ENCODE measurements around the gene COL4A2. TPM values are rescaled to one million over a fixed set of nuclear protein-coding genes. Genes with fewer than 3 reads are reported as not detected.

The COL4A2 gene
- total and polyA plus RNA-seq, 5 experiments from 2014 or later: not detected

DNA sequence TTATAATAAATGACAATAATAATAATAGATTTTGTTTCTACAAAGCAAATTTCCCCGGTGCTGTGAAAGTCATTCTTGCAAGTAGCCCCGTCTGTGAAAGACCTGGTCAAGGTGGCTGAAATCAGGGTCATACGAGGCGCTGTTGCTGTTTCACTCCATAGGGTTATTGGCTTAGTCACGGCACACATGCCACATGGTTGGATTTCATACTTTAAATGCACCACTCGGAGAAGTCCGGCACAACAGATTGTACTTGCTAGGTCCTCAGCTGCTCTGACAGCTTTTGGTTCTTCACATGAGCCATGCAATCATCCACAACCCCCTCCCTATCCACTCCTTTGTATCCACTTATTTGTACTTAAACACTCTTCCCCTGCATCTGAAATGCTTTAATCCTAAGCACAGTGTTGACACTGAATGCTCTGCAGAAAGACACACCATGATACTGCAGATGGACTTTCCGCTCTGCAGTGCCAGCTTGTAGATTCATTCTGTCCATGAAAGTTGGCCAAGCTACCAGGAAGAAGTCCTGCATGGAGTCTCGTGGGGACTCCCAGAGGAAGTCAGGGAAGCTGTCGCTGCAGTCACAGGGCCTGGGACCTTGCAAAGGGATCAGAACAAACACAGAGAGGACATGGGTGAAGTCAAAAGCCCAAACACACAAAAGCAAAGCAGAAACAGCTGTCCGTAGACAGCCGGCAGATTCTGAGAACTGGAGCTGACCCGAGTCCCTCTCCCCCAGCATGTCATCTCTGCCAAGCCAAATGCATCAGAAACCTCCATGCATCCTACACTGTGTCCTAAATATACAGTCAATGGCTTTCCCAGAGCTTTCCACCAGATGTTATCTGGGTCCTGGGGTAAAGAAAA is 124.6 kb downstream of the COL4A2 start:
- H3K27me3 Mint-ChIP-seq: peaks cover 15 to 82% (median 40%) of the 10 kb centered on the region in 5 donors
- no peaks in the 10 kb centered on the region for H3K9me3 Mint-ChIP-seq
- H3K27ac Mint-ChIP-seq: no peak overlapping the region
- DNase-seq: no peak
- POLR2A ChIA-PET: no interaction called here
- H3K36me3 Mint-ChIP-seq: no peaks in the 10 kb centered on the region
- no peak for ATAC-seq
- no peaks in the 10 kb centered on the region for H3K4me1 Mint-ChIP-seq
- no peak overlapping the region for H3K4me3 Mint-ChIP-seq

- Mint-ChIP-seq H3K36me3 (no peaks in the 10 kb centered on the region), H3K27ac (no peak overlapping the region), H3K4me1 (no peaks in the 10 kb centered on the region), H3K27me3 (peaks cover 15 to 78% (median 38%) of the 10 kb centered on the region in 5 donors), H3K9me3 (no peaks in the 10 kb centered on the region), H3K4me3 (no peak overlapping the region)
- ATAC-seq: no peak
- DNase-seq: no peak
- POLR2A ChIA-PET: no interaction called here
Observed at GRCh38 chr13:110432522-110432921, 125.4 kb downstream of the COL4A2 start.

DNA sequence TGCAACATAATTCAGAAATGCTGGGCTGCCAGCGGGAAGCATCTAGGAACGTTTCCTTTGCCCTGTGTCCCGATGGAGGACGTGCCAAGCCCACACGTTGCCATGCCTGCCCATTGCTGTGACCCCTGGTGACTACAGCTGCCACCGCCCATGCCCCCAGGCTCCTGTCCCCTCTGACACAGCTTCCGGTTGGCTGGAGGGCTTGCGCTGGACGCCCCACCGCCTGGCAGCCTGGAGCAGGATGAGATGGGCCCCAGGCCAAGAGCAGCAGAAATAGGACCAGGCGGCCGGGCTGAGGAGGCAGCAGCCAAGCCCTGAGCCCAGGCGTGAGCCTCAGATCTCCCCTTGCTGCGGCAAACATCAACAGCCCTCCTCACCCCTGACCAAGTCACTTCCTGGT is 125.9 kb downstream of the COL4A2 start:
- no peak for DNase-seq
- H3K4me1 Mint-ChIP-seq: no peaks in the 10 kb centered on the region
- H3K36me3 Mint-ChIP-seq: peaks cover 0 to 2% (median 0%) of the 10 kb centered on the region in 3 donors
- no peak for ATAC-seq
- H3K27ac Mint-ChIP-seq: no peak overlapping the region
- POLR2A ChIA-PET: no interaction called here
- H3K27me3 Mint-ChIP-seq: peaks cover 14 to 78% (median 40%) of the 10 kb centered on the region in 5 donors
- no peaks in the 10 kb centered on the region for H3K9me3 Mint-ChIP-seq
- H3K4me3 Mint-ChIP-seq: no peak overlapping the region

DNA sequence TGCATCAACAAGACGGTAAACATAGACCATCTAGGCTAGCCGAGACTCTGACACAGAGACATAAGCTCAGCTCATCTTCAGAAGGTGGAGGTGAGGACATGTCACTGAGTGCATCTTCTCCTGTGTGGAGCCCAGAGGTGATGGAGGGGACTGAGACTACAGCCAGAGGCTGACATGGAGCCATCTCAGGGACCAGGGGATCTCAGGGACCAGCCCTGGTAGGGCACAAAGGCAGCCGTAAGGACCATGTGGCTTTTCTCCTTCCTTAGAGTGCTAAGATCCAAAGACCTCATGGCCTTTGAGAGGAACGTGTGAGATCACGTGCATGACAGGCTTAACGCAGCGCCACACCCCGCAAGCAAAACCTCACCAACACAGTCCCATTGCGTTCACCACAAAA is 127.5 kb downstream of the COL4A2 start:
- POLR2A ChIA-PET: no interaction called here
- no peak overlapping the region for H3K27ac Mint-ChIP-seq
- H3K36me3 Mint-ChIP-seq: peaks cover 0 to 2% (median 0%) of the 10 kb centered on the region in 3 donors
- H3K27me3 Mint-ChIP-seq: peaks cover 10 to 75% (median 37%) of the 10 kb centered on the region in 5 donors
- H3K9me3 Mint-ChIP-seq: no peaks in the 10 kb centered on the region
- no peak for ATAC-seq
- DNase-seq: no peak
- no peak overlapping the region for H3K4me3 Mint-ChIP-seq
- no peaks in the 10 kb centered on the region for H3K4me1 Mint-ChIP-seq

DNA sequence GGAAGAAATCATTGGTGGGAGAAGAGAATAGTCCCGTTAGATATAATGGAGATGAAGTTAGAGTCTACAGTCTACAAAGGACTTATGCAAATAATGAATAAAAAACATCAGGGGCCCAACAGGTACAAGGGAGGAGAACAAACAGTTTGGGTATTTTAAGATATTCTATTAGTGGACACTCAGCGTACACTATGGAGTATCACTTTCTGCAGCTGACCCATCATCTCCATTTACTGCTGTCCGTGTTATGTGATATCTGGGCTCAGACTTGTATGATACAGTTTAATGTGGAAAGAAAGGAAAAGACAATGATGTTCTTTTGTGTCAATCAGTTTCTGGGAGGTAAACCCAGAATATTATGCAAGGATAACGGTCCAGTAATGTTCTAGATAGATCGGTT is 128.2 kb downstream of the COL4A2 start:
- Mint-ChIP-seq H3K27ac (no peak overlapping the region), H3K36me3 (peaks cover 0 to 2% (median 0%) of the 10 kb centered on the region in 3 donors), H3K27me3 (peaks cover 13 to 75% (median 39%) of the 10 kb centered on the region in 5 donors), H3K4me1 (no peaks in the 10 kb centered on the region), H3K4me3 (no peak overlapping the region), H3K9me3 (no peaks in the 10 kb centered on the region)
- DNase-seq (no peak), ATAC-seq (no peak)
- POLR2A ChIA-PET: no interaction called here

GRCh38 chr13:110436276-110436675 is 129.2 kb downstream of the COL4A2 start:
- H3K36me3 Mint-ChIP-seq: peaks cover 0 to 2% (median 0%) of the 10 kb centered on the region in 3 donors
- peaks cover 10 to 67% (median 32%) of the 10 kb centered on the region in 5 donors for H3K27me3 Mint-ChIP-seq
- no peak overlapping the region for H3K4me3 Mint-ChIP-seq
- no peak for ATAC-seq
- no peak overlapping the region for H3K27ac Mint-ChIP-seq
- POLR2A ChIA-PET: no interaction called here
- H3K4me1 Mint-ChIP-seq: no peaks in the 10 kb centered on the region
- H3K9me3 Mint-ChIP-seq: no peaks in the 10 kb centered on the region
- no peak for DNase-seq

GRCh38 chr13:110436786-110437370 is 129.8 kb downstream of the COL4A2 start:
- H3K36me3 Mint-ChIP-seq: peaks cover 0 to 2% (median 0%) of the 10 kb centered on the region in 3 donors
- H3K9me3 Mint-ChIP-seq: no peaks in the 10 kb centered on the region
- no peaks in the 10 kb centered on the region for H3K4me1 Mint-ChIP-seq
- H3K27ac Mint-ChIP-seq: no peak overlapping the region
- peaks cover 9 to 61% (median 29%) of the 10 kb centered on the region in 5 donors for H3K27me3 Mint-ChIP-seq
- no peak for DNase-seq
- H3K4me3 Mint-ChIP-seq: no peak overlapping the region
- no peak for ATAC-seq
- POLR2A ChIA-PET: no interaction called here

GRCh38 chr13:110438211-110438610 is 131.1 kb downstream of the COL4A2 start:
- POLR2A ChIA-PET: no interaction called here
- DNase-seq (no peak), ATAC-seq (no peak)
- Mint-ChIP-seq H3K27ac (no peak overlapping the region), H3K36me3 (peaks cover 0 to 2% (median 0%) of the 10 kb centered on the region in 3 donors), H3K27me3 (peaks cover 6 to 49% (median 21%) of the 10 kb centered on the region in 5 donors), H3K4me1 (no peaks in the 10 kb centered on the region), H3K4me3 (no peak overlapping the region), H3K9me3 (no peaks in the 10 kb centered on the region)

DNA sequence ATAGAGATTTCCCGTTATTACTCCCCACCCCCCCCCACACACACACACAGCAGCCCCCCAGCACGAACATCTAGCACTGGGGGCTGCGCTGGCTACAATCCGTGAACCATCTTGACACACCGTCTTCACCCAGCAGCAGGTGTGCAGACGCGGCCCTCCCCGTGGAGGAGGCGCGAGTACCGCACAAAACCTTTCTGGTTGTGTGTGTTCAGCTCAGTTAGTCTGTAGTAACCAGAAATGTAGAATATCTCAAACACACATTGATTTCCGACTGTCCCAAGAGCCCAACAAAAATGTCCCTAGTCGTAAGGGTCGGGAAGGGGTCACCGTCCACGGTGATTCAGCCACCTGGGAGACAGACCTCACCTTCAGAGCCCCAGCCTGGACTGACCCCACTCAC is 131.7 kb downstream of the COL4A2 start:
- no peaks in the 10 kb centered on the region for H3K9me3 Mint-ChIP-seq
- H3K4me3 Mint-ChIP-seq: no peak overlapping the region
- DNase-seq: no peak
- peaks cover 6 to 49% (median 20%) of the 10 kb centered on the region in 5 donors for H3K27me3 Mint-ChIP-seq
- POLR2A ChIA-PET: no interaction called here
- no peak for ATAC-seq
- no peaks in the 10 kb centered on the region for H3K4me1 Mint-ChIP-seq
- H3K27ac Mint-ChIP-seq: no peak overlapping the region
- H3K36me3 Mint-ChIP-seq: peaks cover 0 to 2% (median 0%) of the 10 kb centered on the region in 3 donors

GRCh38 chr13:110440946-110441731 is 134.1 kb downstream of the COL4A2 start:
- DNase-seq (no peak), ATAC-seq (no peak)
- peaks cover 0 to 2% (median 0%) of the 10 kb centered on the region in 3 donors for H3K36me3 Mint-ChIP-seq
- no peak overlapping the region for H3K4me3 Mint-ChIP-seq
- H3K27me3 Mint-ChIP-seq: peaks cover 9 to 59% (median 30%) of the 10 kb centered on the region in 5 donors
- POLR2A ChIA-PET: no interaction called here
- no peaks in the 10 kb centered on the region for H3K9me3 Mint-ChIP-seq
- no peak overlapping the region for H3K27ac Mint-ChIP-seq
- H3K4me1 Mint-ChIP-seq: no peaks in the 10 kb centered on the region

- Mint-ChIP-seq H3K9me3 (no peaks in the 10 kb centered on the region), H3K4me1 (no peaks in the 10 kb centered on the region), H3K27me3 (peaks cover 11 to 71% (median 38%) of the 10 kb centered on the region in 5 donors), H3K27ac (no peak overlapping the region), H3K4me3 (no peak overlapping the region), H3K36me3 (no peaks in the 10 kb centered on the region)
- POLR2A ChIA-PET: no interaction called here
- no peak for ATAC-seq
- DNase-seq: no peak
Observed at GRCh38 chr13:110442930-110443621, 136.0 kb downstream of the COL4A2 start.

- Mint-ChIP-seq H3K36me3 (no peaks in the 10 kb centered on the region), H3K27me3 (peaks cover 11 to 74% (median 41%) of the 10 kb centered on the region in 5 donors), H3K9me3 (no peaks in the 10 kb centered on the region), H3K4me3 (no peak overlapping the region), H3K4me1 (peaks cover 0 to 1% (median 0%) of the 10 kb centered on the region in 4 donors), H3K27ac (no peak overlapping the region)
- POLR2A ChIA-PET: no interaction called here
- DNase-seq (no peak), ATAC-seq (no peak)
Observed at GRCh38 chr13:110443622-110444225, 136.6 kb downstream of the COL4A2 start.
